GM04504 (cell line): ENCODE data around the gene CBX1.
A peak's percentile ranks its signal among the peaks of the same experiment; 100 is the strongest.

Experiments
- DNase-seq: peaks from one replicate; pipeline ENCODE4 v3.0.0-alpha.2; 2012; ENCODE audit warnings: low read depth

The CBX1 gene

DNA sequence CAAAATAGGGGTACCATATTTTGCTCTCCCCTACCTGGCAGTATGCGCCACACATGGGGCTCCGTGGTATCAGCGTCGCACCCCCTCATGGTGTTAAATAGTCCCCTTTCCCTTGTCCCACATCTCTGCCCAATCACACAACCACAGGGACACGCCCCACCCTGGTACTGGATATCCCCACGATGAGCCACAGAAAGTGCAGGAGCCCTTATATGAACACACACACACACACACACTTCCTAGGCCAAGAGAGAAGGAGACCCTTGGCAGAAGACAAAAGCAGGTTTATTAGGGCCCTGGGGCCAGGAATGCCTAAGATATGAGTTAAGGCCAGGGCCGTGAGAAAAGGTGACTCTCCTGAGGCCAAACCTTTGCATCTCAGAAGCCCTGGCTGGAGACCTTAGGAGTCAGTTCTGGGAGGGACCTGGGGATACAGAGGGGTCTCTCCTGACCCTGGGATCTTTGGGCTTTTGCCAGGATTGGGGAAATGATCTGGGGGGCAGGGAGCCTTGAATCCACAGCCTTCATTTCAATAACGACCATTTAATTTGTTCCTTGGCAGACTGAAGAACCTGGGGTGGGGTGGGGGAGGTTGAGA is 75.3 kb downstream of the CBX1 start:
- no peak for DNase-seq

- DNase-seq: peak; percentile 94
Measured at GRCh38 chr17:48025040-48025903, 76.0 kb downstream of the CBX1 start.

GRCh38 chr17:48024149-48025039 is 76.9 kb downstream of the CBX1 start:
- DNase-seq: no peak

DNA sequence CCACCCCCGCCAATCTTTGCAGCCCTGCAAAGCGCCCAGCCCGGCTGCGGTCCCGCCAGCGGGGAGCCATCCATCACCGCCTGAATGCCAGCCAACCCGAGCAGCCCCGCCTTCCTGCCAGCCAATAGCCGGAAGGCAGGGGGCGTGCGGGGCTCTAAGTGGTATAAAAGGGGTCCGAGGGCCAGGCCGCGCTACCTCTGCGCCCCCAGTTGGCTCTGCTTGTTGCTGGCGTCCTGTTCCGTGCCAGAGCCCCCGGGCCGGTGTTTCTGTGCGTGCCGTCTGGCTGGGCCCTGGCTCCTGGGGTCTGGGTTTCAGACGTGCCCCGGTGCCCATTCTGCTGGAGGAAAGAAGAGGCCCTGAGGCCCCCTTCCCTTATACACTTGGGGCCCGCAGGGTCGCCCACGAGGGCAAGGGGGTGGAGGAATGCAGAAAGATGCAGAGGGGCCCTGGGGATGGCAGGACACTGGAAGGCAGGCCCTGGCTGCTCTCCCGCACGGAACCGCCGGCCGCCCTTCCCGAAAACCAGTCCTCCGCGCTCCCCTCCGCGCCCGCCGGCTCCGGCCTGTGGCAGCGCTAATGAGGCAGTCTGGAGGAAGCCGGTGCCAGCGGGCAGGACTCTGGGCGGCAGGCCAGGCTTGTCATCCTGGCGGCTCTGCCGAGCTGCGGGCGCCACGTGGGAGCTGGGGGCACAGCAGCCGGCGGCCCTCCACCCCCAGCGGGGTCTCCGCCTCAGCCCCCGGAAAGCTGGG is 77.7 kb downstream of the CBX1 start:
- no peak for DNase-seq

- no peak for DNase-seq
Measured at GRCh38 chr17:48022901-48023300, 78.4 kb downstream of the CBX1 start.

DNA sequence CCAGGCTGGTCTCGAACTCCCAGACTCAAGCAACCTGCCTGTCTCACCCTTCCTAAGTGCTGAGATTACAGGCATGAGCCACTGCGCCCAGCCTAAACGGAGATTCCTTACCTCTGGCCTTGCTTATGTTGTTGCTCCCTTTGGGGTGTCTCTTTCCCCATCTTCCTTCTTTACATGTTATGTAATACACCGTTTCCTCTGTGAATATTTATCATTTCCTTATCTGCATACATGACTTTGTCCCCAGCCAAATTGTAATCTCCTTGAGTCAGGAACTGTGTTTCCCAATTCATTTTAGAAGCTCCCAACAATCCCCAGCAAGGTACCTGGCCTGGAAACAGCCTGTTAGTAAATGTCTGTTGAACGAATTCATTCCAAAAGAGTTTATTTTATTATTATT is 79.3 kb downstream of the CBX1 start:
- DNase-seq: no peak
